Measurements from ENCODE around the gene LRP6.
"Not testable (repeated sequence)": the region's sequence is repeated elsewhere in the genome, so short reads cannot be mapped to it uniquely, and the experiment has no call there.

LRP6 gene

DNA sequence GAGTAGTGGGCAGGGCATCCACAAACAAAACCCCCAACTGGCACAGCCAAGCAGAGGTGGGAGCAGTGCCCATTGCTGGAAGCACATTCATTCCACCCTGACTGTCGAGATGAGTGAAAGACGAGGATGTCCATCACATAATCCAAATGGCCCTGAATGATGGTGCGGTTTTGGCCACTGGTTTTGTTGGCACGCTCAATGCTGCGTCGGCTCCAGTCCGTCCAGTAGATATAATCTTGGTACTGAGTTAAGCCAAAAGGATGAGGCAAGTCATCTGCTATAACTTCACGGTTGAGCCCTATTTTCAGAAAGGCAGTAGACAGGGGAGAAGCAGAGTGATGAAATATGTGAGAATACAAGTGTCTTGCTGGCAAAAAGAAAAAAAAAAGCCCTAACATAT, 108.0 kb downstream of the LRP6 start:
- H3K4me3 ChIP-seq (ENCODE audit: low read length) = no peak overlapping the region
- no peak overlapping the region for H3K9ac ChIP-seq (ENCODE audit: low read length)
- no peaks in the 10 kb centered on the region for H3K27me3 ChIP-seq (ENCODE audit: control insufficient read depth, insufficient read depth, low read length)
- H3K36me3 ChIP-seq (ENCODE audit: control insufficient read depth, insufficient read depth, low read length) = peaks cover under 1% of the 10 kb centered on the region
- no peaks in the 10 kb centered on the region for H3K4me1 ChIP-seq (ENCODE audit: control insufficient read depth, insufficient read depth, low read length)
- no peaks in the 10 kb centered on the region for H3K9me3 ChIP-seq (ENCODE audit: control insufficient read depth, low read length)

GRCh38 chr12:12157424-12157823, 109.4 kb downstream of the LRP6 start:
- Histone ChIP-seq H3K36me3 (ENCODE audit: control insufficient read depth, insufficient read depth, low read length) (peaks cover 4% of the 10 kb centered on the region), H3K4me3 (ENCODE audit: low read length) (no peak overlapping the region), H3K9me3 (ENCODE audit: control insufficient read depth, low read length) (no peaks in the 10 kb centered on the region), H3K9ac (ENCODE audit: low read length) (no peak overlapping the region), H3K27me3 (ENCODE audit: control insufficient read depth, insufficient read depth, low read length) (no peaks in the 10 kb centered on the region), H3K4me1 (ENCODE audit: control insufficient read depth, insufficient read depth, low read length) (no peaks in the 10 kb centered on the region)

GRCh38 chr12:12156828-12157227, 110.0 kb downstream of the LRP6 start:
- no peaks in the 10 kb centered on the region for H3K4me1 ChIP-seq (ENCODE audit: control insufficient read depth, insufficient read depth, low read length)
- H3K36me3 ChIP-seq (ENCODE audit: control insufficient read depth, insufficient read depth, low read length) = peaks cover 4% of the 10 kb centered on the region
- no peak overlapping the region for H3K4me3 ChIP-seq (ENCODE audit: low read length)
- no peaks in the 10 kb centered on the region for H3K9me3 ChIP-seq (ENCODE audit: control insufficient read depth, low read length)
- no peak overlapping the region for H3K9ac ChIP-seq (ENCODE audit: low read length)
- no peaks in the 10 kb centered on the region for H3K27me3 ChIP-seq (ENCODE audit: control insufficient read depth, insufficient read depth, low read length)

DNA sequence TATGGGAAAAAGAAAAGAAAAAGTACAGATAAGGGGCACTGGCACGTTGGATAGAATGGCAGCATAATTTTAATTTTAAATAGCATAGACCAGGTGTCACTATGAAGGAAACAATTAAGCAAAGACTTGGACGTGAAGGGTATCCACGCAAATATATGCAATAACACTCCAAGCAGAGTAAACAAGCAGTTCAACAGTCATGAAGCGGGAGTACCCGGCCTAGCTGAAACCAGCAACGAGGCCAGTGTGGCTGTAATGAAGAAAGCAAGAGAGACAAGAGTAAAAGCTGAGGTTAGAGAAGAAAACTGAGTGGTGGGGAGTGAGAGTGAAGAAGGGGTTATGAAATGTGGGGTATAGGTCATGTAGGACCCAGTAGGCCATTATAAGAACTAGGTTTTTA, 110.7 kb downstream of the LRP6 start:
- Histone ChIP-seq H3K4me1 (ENCODE audit: control insufficient read depth, insufficient read depth, low read length) (no peaks in the 10 kb centered on the region), H3K9ac (ENCODE audit: low read length) (no peak overlapping the region), H3K36me3 (ENCODE audit: control insufficient read depth, insufficient read depth, low read length) (peaks cover 4% of the 10 kb centered on the region), H3K27me3 (ENCODE audit: control insufficient read depth, insufficient read depth, low read length) (no peaks in the 10 kb centered on the region), H3K4me3 (ENCODE audit: low read length) (no peak overlapping the region), H3K9me3 (ENCODE audit: control insufficient read depth, low read length) (no peaks in the 10 kb centered on the region)

GRCh38 chr12:12153596-12153995, 113.2 kb downstream of the LRP6 start:
- no peaks in the 10 kb centered on the region for H3K9me3 ChIP-seq (ENCODE audit: control insufficient read depth, low read length)
- H3K27me3 ChIP-seq (ENCODE audit: control insufficient read depth, insufficient read depth, low read length) = no peaks in the 10 kb centered on the region
- H3K4me3 ChIP-seq (ENCODE audit: low read length) = no peak overlapping the region
- no peak overlapping the region for H3K9ac ChIP-seq (ENCODE audit: low read length)
- no peaks in the 10 kb centered on the region for H3K4me1 ChIP-seq (ENCODE audit: control insufficient read depth, insufficient read depth, low read length)
- H3K36me3 ChIP-seq (ENCODE audit: control insufficient read depth, insufficient read depth, low read length) = peaks cover 4% of the 10 kb centered on the region

- no peaks in the 10 kb centered on the region for H3K36me3 ChIP-seq (ENCODE audit: control insufficient read depth, insufficient read depth, low read length)
- H3K27me3 ChIP-seq (ENCODE audit: control insufficient read depth, insufficient read depth, low read length) = no peaks in the 10 kb centered on the region
- no peak overlapping the region for H3K4me3 ChIP-seq (ENCODE audit: low read length)
- H3K4me1 ChIP-seq (ENCODE audit: control insufficient read depth, insufficient read depth, low read length) = no peaks in the 10 kb centered on the region
- H3K9me3 ChIP-seq (ENCODE audit: control insufficient read depth, low read length) = no peaks in the 10 kb centered on the region
- no peak overlapping the region for H3K9ac ChIP-seq (ENCODE audit: low read length)
Observed at GRCh38 chr12:12147111-12147510, 119.7 kb downstream of the LRP6 start.

DNA sequence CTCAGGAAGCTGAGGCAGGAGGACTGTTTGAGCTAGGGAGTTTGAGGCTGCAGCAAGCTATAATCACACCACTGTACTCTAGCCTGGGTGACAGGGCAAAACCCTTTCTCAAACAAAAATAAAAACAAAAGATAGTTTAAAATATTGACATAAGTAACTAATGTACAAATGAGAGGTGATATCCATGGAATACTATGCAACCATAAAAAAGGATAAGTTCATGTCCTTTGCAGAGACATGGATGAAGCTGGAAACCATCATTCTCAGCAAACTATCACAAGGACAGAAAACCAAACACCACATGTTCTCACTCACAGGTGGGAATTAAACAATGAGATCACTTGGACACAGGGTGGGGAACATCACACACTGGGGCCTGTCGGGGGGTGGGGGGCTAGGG, 122.3 kb downstream of the LRP6 start:
- not testable (repeated sequence) for H3K4me1 ChIP-seq (ENCODE audit: control insufficient read depth, insufficient read depth, low read length); H3K36me3 ChIP-seq (ENCODE audit: control insufficient read depth, insufficient read depth, low read length)

DNA sequence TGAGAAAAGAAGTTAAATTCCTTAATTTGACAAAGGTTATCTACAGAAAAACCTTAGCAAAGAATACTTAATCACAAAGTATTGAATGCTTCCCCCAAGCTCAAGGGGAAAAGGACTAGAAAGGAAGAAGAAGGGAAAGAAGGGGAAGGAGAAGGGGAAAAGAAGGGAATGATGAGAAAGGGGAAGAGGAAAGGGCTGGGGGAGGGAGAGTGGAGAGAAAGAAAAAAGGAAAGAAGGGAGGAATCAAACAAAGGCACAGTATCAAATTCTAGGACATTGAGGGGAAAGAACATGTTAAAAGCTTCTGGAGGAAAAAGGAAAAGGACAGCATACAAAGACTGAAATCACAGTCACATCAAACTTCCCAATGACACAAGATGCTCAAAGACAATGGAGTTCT, 125.8 kb downstream of the LRP6 start:
- Histone ChIP-seq H3K9ac (ENCODE audit: low read length) (no peak overlapping the region), H3K4me3 (ENCODE audit: low read length) (no peak overlapping the region), H3K4me1 (ENCODE audit: control insufficient read depth, insufficient read depth, low read length) (no peaks in the 10 kb centered on the region), H3K27me3 (ENCODE audit: control insufficient read depth, insufficient read depth, low read length) (no peaks in the 10 kb centered on the region), H3K36me3 (ENCODE audit: control insufficient read depth, insufficient read depth, low read length) (no peaks in the 10 kb centered on the region), H3K9me3 (ENCODE audit: control insufficient read depth, low read length) (no peaks in the 10 kb centered on the region)

More for the DNA sequence above, 122.3 kb downstream of the LRP6 start:
- H3K27me3 ChIP-seq (ENCODE audit: control insufficient read depth, insufficient read depth, low read length); H3K9ac ChIP-seq (ENCODE audit: low read length); H3K9me3 ChIP-seq (ENCODE audit: control insufficient read depth, low read length); H3K4me3 ChIP-seq (ENCODE audit: low read length): not testable (repeated sequence)

GRCh38 chr12:12138203-12139154, 128.4 kb downstream of the LRP6 start:
- H3K4me3 ChIP-seq (ENCODE audit: low read length) = no peak overlapping the region

GRCh38 chr12:12133785-12134184, 133.1 kb downstream of the LRP6 start:
- no peak overlapping the region for H3K4me3 ChIP-seq (ENCODE audit: low read length)
- H3K9ac ChIP-seq (ENCODE audit: low read length) = no peak overlapping the region
- H3K9me3 ChIP-seq (ENCODE audit: control insufficient read depth, low read length) = no peaks in the 10 kb centered on the region
- H3K27me3 ChIP-seq (ENCODE audit: control insufficient read depth, insufficient read depth, low read length) = no peaks in the 10 kb centered on the region
- no peaks in the 10 kb centered on the region for H3K36me3 ChIP-seq (ENCODE audit: control insufficient read depth, insufficient read depth, low read length)
- no peaks in the 10 kb centered on the region for H3K4me1 ChIP-seq (ENCODE audit: control insufficient read depth, insufficient read depth, low read length)

More at GRCh38 chr12:12138203-12139154, 128.4 kb downstream of the LRP6 start:
- H3K36me3 ChIP-seq (ENCODE audit: control insufficient read depth, insufficient read depth, low read length) = no peaks in the 10 kb centered on the region
- H3K4me1 ChIP-seq (ENCODE audit: control insufficient read depth, insufficient read depth, low read length) = no peaks in the 10 kb centered on the region
- no peaks in the 10 kb centered on the region for H3K27me3 ChIP-seq (ENCODE audit: control insufficient read depth, insufficient read depth, low read length)
- H3K9me3 ChIP-seq (ENCODE audit: control insufficient read depth, low read length) = no peaks in the 10 kb centered on the region
- H3K9ac ChIP-seq (ENCODE audit: low read length) = no peak overlapping the region

DNA sequence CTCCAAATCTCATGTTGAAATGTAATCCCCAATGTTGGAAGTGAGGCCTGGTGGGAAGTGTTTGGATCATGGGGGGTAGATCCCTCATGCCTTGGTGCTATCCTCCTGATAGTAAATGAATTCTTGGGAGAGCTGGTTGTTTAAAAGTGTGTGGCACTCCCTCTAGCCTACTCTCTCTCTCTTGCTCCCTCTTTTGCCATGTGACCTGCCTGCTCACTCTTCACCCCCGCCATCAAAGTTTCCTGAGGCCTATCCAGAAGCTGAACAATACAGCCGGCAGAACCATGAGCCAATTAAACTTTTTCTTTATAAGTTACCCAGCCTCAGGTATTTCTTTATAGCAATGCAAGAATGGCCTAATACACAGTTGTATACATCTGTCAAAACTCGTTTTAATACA, 133.6 kb downstream of the LRP6 start:
- H3K9ac ChIP-seq (ENCODE audit: low read length) = no peak overlapping the region
- no peaks in the 10 kb centered on the region for H3K27me3 ChIP-seq (ENCODE audit: control insufficient read depth, insufficient read depth, low read length)
- no peaks in the 10 kb centered on the region for H3K9me3 ChIP-seq (ENCODE audit: control insufficient read depth, low read length)
- no peak overlapping the region for H3K4me3 ChIP-seq (ENCODE audit: low read length)
- no peaks in the 10 kb centered on the region for H3K4me1 ChIP-seq (ENCODE audit: control insufficient read depth, insufficient read depth, low read length)
- no peaks in the 10 kb centered on the region for H3K36me3 ChIP-seq (ENCODE audit: control insufficient read depth, insufficient read depth, low read length)

DNA sequence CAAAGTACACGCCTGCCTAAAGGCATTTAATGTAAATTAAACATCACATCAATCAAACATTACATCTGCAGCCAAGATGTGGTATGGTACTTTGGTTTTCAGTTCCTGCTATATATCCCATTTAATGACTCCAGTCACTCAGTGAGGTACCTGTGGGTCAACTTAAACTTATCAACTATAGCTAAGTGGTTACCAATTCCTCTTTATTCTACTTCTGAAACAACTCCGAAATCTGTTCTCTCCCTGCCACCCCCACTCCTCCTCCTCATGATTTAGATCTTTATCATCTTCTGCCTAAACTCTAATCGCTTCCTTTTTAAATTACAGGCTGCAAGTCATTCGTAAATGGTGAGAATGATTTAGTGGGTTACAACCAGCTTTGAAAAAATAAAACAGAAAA, 138.2 kb downstream of the LRP6 start:
- H3K4me3 ChIP-seq (ENCODE audit: low read length) = no peak overlapping the region
- H3K4me1 ChIP-seq (ENCODE audit: control insufficient read depth, insufficient read depth, low read length) = no peaks in the 10 kb centered on the region
- H3K36me3 ChIP-seq (ENCODE audit: control insufficient read depth, insufficient read depth, low read length) = no peaks in the 10 kb centered on the region
- no peak overlapping the region for H3K9ac ChIP-seq (ENCODE audit: low read length)
- no peaks in the 10 kb centered on the region for H3K9me3 ChIP-seq (ENCODE audit: control insufficient read depth, low read length)
- H3K27me3 ChIP-seq (ENCODE audit: control insufficient read depth, insufficient read depth, low read length) = no peaks in the 10 kb centered on the region
